Uterus (tissue), 2 donors: ENCODE measurements around the gene NCOA5.

Experiments used
- POLR2A ChIP-seq, 2 donors: fragments of 450-650 bp; IDR thresholded peaks; one replicate each; pipeline ENCODE4 v1.6.1; 2016; ENCODE audit warnings: antibody characterized with exemption in 2 of 2, mild to moderate bottlenecking in 1 of 2, moderate library complexity in 1 of 2
- TF ChIP-seq, protein P1 (sequence below), 4 experiments: fragments of 200-600 bp in 2 of 4; fragments of 450-650 bp in 2 of 4; sonication (generic) in 2 of 4; IDR thresholded peaks; one replicate each; pipeline ENCODE4 v1.5.1; 2016 to 2019; ENCODE audit warnings: antibody characterized with exemption in 4 of 4, mild to moderate bottlenecking in 2 of 4, moderate library complexity in 1 of 4

DNA sequence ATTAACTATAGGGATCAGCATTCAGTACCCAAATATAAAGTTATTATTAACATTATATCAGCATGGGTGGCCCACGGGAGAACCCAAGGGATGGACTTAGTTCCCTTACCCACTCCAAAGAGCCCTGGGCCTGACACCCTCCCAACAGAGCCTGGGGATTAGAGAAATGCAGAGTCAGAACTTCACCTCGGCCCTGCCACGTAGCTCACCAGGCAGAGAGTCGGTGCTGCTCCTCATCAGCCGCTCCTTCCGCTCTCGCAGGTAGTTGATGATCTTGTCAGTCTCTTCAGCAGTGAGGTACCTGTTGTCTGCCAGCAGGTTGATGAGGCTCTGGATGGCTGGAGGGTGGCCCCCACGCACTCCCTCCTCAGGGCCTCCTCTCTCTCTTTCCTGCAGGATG is 26.6 kb downstream of the NCOA5 start:
- TF ChIP-seq POLR2A (IDR thresholded peaks at IDR 0.05): no peak
- TF ChIP-seq, protein P1, sequence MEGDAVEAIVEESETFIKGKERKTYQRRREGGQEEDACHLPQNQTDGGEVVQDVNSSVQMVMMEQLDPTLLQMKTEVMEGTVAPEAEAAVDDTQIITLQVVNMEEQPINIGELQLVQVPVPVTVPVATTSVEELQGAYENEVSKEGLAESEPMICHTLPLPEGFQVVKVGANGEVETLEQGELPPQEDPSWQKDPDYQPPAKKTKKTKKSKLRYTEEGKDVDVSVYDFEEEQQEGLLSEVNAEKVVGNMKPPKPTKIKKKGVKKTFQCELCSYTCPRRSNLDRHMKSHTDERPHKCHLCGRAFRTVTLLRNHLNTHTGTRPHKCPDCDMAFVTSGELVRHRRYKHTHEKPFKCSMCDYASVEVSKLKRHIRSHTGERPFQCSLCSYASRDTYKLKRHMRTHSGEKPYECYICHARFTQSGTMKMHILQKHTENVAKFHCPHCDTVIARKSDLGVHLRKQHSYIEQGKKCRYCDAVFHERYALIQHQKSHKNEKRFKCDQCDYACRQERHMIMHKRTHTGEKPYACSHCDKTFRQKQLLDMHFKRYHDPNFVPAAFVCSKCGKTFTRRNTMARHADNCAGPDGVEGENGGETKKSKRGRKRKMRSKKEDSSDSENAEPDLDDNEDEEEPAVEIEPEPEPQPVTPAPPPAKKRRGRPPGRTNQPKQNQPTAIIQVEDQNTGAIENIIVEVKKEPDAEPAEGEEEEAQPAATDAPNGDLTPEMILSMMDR (IDR thresholded peaks at IDR 0.05): no peak
